Measurements from ENCODE around the gene SLC25A18.

DNA sequence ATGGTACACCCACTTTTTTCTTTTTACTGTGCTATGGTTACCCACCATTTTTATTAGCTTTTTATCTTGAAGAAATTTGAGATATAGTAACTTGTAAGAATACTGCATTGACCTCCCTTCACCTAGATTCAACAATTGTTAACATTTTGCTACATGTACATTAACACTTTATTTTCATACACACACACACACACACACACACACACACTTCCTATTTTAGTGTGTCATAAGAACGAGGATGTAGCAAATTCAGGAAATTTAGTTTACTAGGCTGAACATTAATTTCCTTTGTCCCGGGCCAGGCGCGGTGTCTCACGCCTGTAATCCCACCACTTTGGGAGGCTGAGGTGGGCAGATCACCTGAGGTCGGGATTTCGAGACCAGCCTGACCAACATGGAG, 66.3 kb downstream of the SLC25A18 start:
- TF ChIP-seq, protein P1, sequence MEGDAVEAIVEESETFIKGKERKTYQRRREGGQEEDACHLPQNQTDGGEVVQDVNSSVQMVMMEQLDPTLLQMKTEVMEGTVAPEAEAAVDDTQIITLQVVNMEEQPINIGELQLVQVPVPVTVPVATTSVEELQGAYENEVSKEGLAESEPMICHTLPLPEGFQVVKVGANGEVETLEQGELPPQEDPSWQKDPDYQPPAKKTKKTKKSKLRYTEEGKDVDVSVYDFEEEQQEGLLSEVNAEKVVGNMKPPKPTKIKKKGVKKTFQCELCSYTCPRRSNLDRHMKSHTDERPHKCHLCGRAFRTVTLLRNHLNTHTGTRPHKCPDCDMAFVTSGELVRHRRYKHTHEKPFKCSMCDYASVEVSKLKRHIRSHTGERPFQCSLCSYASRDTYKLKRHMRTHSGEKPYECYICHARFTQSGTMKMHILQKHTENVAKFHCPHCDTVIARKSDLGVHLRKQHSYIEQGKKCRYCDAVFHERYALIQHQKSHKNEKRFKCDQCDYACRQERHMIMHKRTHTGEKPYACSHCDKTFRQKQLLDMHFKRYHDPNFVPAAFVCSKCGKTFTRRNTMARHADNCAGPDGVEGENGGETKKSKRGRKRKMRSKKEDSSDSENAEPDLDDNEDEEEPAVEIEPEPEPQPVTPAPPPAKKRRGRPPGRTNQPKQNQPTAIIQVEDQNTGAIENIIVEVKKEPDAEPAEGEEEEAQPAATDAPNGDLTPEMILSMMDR (conservative IDR thresholded peaks at IDR 0.05 in 1 of 2, IDR thresholded peaks at IDR 0.05 in 1 of 2; ENCODE audit: extremely low read depth in 1 of 2, insufficient read depth in 1 of 2, low read depth in 1 of 2, low read length in 2 of 2) = no peak
- no peak for TF ChIP-seq EZH2 (IDR thresholded peaks at IDR 0.05; ENCODE audit: borderline replicate concordance, low read length)
